NCI-H524 treated with DMSO at 0.1 percent for 48 hours (cell line): ENCODE results near the gene RASSF10.

ENCODE experiments used
- DNase-seq: peaks from one replicate; lab custom pipeline; 2025; lab: John Stamatoyannopoulos, UW

RASSF10 gene

DNA sequence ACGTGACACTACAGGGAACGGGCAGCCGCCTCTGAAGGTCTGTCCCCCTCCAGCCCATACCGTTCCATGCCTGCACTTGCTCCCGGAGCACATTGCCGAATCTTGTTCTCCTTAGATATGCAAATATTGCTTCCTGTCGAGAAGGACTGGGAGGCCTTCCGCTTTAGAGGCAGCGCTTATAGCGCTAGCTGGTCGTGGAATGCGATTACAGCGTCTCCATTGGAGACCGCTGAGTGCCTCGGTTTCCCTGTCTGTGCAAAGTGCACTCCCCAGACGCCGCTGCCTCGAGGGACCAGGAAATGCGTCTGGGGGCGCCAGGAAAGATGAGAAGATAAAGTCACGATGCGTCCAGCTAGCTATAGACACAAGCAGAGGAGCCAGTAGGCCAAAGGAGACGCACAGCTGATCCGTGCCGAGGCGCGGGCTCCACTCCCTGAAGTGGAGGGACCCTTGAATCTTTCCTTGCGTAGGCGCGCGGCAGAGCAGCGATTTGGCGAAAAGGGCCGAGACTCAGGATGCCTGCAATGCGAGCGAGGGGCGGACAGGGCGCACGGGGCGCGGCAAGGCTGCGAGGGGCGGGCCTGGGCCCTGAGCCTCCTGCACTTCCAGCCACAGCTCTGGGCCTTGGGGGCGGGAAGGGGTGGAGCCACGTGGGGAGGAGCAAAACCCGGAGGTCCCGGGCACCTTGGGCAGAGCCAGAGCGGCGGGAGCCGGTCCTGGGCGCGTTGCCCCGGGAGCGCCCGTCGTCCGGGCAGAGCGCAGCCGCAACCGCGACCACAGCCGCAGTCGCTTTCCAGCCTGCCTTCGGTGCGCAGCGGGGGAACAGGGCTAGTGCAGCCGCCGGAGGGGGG, at the start of gene RASSF10:
TSS of gene RASSF10 (plus strand) at position 692 of the 851 bp plus-strand sequence. CDS start 261 bp downstream, outside the sequence.
- DNase-seq, result no peak

DNA sequence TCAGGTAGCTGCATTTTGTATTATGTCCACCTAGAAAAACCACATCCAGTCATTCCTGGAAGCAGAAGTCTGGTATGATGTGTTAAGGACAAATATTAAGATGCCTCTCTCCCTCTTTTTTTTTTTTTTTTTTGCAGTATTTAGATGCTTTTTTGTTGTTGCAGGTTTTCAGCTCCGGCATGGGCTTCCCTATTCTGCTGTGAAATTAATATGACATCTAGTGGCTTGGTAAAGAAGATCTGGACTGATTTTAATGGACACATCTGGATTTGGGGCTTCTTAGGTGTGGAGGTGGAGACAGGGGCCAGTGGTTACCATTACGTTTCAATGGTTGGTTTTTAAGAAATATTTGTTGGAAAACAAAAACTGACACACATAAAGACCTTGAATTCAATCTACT, 47.5 kb upstream of the RASSF10 start:
- no peak for DNase-seq

DNA sequence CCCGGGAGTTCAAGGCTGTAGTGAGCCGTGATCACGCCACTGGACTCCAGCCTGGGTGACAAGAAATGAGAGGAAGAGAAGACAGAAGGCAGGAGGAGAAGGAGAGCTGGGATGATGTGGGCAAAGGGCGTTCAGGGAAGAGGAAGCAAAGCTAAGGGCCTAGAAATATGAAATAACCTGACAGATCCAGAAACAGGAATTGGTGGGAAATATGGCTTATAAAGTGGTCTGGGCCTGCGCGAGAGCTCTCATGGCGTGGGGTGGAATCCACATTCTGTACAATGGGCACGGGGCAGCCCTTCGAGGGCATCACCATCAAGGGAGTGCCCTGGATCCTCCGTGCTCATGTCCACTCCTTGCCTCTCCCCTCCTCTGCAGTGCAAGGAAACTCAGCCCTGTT, 46.8 kb upstream of the RASSF10 start:
- no peak for DNase-seq

DNA sequence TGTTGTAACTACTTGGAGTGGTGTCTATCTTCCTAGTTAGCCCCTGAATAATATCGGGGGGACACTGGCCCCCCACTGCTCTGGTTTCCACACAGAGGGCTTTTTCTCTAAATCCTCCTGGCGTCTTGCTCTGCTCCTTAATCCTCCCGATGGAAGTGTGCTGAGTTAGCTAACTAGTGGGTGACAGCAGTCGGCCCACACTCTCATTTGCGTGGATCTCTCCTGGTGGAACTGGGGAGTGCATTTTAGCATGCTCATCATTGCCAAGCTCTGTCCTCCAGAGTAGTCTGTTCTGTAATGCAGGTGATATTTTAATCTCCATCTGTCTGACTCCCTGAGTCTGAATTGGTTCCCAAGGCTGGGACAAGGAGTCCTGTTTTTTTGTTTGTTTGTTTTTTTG, 46.1 kb upstream of the RASSF10 start:
- DNase-seq, result no peak

DNA sequence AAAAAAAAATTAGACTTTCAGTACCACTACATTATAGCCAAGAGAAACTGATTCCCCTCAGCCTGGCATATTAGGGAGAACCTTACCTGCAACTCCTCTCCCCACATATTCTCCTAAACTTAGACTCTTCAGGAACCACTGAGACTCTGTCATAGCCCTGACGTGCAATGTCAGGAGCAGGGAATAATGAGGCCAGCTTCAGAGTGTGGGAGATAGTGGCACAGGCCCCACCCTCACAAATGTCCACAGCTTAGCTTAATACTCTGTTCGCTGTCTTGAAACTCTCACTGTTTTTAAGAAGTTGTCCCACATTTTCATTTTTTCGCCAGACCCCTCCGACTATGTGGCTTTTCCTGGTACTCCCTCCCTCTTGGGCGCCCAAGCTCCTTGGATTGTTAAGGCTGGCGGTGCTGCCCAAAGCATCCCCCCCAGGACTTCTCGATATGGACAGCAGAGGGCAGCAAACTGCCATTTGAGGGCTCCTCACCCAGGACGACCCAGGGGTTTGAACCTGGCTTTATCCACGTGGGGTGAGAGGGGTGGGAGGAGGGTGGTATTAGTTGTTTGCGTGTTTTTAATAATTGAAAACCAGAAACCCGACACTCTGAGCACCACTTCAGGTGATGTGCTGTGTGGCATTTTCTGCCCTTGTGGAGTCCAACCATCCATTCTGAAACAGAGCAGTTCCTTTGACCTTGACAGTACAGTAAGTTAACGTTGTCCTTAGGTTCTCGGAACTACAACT, 45.2 kb upstream of the RASSF10 start:
- DNase-seq, result peak; percentile 1

DNA sequence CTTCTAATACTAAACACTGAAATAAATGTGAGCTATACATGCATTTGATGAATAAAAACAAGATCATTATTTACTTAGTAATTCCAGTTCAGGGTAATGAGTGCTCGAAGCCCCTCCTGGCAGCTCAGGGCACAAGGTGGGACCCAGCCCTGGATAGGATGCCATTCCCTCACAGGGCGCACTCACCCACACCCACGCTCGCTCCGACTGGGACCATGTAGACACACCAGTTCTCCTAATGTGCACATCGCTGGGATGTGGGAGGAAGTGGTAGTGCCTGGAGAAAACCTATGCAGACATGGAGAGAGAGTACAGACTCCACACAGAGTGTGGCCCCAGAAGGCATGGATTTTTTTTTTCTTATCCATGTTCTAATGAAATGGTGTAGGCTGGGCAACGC, 44.5 kb upstream of the RASSF10 start:
- DNase-seq, result no peak

DNA sequence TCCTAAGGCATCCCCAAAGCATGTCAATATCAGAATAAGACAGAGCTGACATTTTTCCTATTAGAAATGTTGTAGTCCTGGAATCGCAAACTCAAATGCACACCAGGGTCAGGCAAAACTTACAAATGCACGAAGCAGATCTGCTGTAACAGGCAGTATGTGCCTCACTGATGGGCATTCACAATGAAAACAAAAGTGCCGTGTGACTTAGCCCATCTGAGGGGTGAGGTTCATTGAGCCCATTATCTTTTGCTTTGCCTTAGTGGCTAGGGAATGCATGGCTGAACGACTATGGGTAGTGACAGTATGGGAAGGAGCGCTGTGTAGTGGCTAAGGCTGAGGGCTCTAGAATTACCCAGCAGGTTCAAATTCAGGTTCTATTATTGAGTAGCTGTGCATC, 43.1 kb upstream of the RASSF10 start:
- DNase-seq, result no peak

DNA sequence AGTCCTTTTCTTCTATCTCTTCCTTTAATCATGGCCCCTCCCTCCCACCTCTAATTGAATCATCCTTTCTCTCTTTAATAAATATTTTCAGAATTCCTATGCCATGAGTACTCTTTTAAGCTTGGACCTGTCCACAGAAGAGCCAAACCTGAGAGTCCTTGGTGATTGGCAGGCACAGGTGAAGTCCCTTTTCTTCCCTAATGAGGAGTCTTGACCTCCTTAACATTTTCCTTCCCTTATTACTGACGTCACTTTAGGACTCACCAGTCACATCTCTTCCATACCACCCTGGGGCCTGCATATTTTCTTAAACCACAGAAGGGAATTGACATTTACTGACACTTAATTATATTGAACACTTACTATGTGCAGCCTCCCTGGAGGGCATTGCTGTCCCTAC, 41.0 kb upstream of the RASSF10 start:
- no peak for DNase-seq

DNA sequence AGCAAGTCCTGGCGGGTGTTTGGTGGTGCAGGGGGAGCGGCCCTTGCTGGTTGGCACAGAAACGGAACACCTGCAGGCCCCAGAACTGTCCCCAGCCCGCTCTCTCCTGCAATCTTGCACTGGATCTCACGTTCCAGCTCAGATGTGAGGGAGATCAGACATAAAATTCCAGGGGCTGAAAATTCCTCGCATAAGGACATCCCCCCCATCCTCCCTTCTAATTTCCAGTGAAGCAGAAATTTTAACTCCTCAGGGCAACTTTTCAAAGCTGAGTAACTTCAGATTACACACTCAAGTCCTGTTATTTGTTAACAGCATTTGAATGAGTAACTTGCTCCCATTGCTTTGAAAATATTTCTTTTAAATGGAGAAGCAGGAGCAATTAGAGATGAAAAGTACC, 40.3 kb upstream of the RASSF10 start:
- DNase-seq, result no peak

DNA sequence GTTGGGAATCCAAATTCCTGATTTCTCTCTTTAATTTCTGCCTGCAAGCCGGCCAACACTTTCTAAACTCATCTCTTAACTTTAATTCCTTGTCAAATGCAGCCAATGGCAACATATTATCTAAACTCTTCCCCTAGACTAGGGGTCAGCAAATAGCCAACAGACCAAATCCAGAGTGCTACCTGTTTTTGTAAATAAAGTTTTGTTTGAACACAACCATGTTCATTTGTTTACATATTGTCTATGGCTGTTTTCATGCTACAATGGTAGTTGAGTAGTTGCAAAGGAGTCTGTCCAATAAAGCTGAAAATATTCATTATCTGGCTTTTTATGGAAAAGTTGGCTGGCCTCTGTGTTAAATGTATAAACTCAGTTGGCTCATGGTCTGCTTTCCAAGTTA, 37.2 kb upstream of the RASSF10 start:
- no peak for DNase-seq

DNA sequence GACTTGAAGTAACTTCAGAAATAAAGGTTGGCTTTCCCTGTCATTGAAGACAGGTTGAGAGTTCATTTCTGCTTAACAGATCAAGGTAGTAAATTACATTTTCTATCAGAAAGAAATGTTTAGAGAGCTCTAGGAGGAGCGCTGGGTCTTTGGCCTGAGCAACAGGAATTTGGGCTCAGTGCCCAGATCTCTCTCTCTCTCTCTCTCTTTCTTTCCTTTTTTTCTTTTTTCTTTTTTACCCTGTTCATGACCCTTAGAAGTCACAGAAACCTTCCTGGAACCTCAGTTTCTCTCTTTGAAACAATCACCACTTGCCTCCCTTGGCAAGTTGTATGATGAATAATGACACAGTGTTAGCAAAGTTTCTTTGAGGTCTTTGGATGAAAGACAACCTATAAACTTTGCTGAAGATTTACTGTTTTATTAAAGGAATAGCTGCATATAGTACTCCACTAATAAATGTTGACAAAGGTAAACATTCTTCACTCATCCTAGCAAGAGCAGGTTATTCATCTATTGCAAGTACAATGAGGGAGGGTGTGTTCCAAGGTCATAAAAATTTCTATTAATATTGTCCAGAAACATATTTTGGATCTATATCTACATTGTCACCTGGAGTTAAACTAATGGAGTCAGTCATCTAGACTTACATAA, 35.5 kb upstream of the RASSF10 start:
- DNase-seq, result no peak

DNA sequence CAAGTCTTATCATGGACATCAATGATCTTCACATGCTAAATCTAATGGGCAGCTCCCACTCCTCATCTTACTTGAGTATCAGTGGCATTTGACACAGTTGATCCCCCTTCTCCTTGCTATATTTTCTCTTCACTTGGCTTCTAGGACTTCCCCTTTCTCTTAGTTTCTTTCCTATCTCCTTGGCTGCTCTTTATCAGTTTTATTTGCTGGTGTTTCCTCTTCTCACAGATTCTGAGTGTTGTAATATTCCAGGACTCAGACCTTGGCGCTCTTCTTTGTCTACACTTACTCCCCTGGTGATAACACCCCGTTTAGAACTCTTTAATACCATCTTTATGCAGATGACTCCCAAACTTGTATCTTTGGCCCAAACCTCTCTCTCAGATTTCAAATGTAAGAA, 33.9 kb upstream of the RASSF10 start:
- no peak for DNase-seq

DNA sequence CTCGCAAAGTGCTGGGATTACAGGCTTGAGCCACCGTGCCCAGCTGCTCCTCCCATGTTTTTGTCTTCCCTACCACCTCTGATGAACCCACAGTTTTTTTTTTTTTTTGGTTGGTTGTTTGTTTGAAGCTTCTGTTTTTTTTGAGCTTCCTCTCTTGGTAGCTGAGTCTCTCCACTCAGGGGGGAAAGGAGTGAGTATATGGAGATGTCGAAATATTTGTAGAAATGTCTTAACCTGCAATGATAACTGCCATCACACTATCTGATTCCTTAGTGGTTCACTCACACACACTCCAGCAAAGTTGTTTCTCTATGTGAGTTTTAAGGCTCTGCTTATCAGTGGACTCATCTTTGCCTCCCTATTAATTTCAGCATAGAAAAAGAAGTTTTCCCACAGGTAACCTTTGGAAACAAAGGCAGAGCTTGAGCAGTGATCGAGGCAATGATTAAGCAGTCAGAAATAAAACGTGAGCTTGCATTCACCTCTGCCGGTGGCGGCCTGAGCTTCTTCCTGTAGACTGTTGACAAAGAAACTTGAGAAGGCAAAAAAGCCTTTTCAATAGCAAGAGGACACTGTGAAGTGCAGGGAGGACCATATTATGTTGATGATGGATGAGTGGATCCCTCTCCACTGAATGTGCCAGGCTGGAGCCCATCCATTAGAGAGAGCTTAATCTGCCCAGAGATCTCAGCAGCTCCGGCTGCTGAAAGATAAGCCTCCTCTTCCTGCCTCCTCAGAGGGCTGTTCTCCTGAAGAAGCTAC, 29.0 kb upstream of the RASSF10 start:
- DNase-seq, result no peak

DNA sequence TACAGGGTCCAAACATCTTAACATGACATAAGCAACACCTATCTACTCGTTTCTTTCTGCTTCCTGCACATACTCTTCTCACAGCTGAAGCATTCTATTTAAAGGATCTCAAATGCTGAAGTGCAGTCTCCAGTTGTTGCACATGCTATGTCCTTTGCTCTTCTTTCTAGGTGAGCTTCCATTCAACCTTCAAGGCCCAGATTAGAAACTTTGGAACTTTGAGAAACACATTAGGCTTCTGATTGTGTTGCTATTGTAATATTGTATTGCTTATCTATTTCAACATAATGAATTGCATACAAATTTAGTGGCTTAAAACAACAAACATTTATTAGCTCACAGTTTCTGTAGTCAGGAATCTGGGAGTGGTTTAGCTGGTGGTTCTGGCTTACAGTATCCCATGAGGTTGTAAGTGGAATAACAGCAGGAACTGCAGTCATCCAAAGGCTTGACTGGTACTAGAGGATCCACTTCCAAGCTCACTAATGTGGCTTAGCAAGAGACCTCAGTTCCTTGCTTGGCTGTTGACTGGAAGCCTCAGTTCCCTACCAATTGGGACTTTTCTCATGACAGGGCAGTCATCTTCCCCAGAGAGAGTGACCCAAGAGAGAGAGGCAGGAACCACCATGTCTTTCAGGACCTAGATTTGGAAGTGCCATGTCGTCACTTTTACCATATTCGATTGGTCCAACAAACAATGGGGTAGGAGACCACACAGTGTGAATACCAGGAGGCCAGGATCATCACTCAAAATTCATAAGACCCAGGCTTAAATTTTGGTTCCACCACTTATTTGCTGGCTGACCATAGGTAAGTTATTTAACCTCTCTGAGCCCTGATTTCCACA, 27.2 kb upstream of the RASSF10 start:
- DNase-seq, result no peak

DNA sequence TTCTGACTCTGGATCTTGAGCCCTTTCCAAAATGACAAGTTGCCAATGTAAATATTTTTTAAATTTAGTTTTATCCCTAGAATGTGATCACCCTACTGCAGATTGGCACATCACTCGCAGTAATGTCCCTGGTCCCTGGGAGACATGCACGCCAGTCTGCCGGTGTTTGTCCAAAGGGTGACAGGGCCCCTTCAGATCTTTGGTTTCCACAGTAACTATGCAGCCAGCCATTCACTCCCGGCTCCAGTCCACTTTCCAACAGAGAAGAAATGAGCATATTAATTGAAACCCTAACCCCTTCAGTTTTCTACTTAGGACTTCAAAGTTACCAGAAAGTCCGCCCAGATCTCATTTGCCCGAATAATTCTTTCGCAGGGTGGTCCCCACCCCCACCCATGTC, 25.8 kb upstream of the RASSF10 start:
- no peak for DNase-seq

DNA sequence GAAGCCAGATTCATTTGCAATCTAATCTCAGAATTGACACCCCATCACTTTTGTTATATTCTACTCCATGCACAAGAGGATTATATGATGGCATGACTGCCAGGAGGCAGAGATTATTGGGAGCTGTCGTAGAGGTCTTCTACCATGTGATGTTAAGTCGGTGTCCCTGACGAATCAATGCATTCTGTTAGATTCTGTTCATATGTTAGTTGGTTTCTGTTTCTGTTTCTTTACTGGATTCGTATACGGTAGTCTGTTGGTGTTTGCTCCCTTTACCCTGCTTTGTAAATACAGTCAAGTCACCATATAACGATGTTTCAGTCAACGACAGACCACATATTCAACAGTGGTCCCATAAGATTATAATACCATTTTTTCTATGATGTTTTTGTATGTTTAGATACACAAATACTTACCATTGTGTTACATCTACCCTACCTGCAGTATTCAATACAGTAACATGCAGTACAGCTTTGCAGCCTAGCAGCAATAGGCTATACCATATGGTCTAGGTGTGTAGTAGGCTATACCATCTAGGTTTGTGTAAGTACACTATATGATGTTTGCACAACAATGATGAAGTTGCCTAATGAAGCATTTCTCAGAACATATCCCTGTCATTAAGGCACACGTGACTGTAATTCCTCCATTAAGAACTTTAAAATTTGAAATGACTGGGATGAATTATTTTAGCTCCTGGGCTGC, 22.8 kb upstream of the RASSF10 start:
- no peak for DNase-seq

DNA sequence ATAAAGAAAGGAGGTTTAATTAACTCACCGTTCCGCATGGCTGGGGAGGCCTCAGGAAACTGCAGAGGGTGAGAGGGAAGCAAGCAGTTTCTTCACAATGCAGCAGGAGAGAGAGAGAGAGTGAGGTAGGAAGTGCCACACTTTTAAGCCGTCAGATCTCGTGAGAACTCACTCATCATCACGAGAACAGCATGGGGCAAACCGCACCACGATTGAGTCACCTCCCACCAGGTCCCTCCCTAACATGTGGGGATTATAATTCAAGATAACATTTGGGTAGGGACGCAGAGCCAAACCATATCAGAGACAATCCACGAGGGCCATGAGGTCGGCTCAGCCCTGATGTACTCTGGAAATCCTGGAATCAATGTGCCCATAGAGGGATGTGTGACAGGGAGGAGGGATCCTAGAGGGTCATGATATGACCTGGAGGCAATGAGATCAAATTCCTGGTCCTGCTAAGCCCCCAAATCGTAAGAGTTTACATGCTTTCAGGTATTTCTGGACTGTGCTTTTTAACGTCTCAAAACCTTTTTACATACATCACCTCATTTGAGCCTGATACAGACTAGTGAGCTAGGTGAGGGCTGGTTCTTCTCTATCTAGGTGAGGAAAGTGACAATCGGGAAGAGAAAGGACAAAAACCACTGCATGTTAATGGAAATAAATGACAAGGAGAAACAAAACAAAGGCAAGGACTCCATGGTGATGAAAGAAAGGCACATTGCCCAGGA, 19.5 kb upstream of the RASSF10 start:
- DNase-seq, result no peak

DNA sequence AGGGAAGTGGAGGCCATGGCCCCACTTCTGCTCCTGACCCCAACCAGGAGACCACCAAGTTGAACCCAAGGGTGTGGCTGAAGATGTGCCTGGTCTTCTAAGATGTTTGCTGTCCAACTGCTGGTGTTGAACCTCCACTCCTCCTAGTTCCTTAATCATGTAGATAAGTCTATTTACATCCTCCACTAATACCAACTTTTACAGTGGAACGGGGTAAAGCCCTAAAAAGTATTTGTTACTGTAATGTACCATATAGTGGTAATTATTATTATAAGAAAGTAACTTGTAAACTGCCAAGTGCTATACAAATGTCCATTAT, 19.0 kb upstream of the RASSF10 start:
- DNase-seq, result no peak

DNA sequence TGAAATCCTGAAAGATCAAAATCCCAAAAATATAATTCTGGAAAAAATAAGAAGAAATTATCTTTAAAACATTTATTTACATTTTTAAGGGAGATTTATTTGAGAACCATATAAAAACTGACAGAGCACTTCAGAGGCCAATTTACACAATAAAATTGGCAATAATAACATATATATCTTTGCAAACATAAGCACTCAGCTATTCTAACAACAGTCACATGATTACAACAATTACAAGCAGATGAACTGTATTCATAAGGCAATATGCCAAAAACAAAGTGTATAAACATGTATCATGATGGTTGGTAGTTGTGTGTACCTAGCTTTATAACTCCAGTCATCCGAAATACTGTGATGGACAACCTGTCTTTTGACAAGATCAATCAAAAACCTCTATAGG, 17.7 kb upstream of the RASSF10 start:
- no peak for DNase-seq

DNA sequence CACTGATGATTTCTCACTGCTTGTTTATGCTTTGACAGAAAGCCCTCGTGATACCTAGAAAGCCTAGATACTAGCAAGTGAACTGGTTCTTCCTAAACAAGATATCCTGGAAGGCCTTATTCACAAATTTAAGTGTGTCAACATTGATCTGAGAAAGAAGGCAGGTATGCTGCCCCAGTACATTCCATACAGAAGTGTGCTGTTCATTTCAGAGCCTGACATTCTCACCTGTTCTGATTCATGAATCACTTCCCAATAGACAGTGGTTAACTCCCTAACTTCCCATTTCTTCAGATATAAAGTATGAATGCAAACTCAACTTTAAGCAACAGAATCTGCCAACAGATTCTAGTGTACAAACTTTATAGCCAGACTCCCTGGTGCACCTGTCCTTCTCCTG, 15.5 kb upstream of the RASSF10 start:
- no peak for DNase-seq
